PC-9 (cell line): Measurements from ENCODE around the gene CMKLR1. TPM values are rescaled to one million over a fixed set of nuclear protein-coding genes. Genes with fewer than 3 reads are reported as not detected.

Experiments
- BruUV-seq: library from RNA; stranded (reverse); fragments of 400-500 nt; replicated peaks from 2 replicates; lab custom pipeline; 2021; lab: Mats Ljungman, UMichigan
- CTCF ChIA-PET: fragments of 300-600 bp; sonication (Branson Sonifier 250); formaldehyde crosslinking; loops from one replicate; lab custom pipeline; 2022; ENCODE audit warnings: antibody characterized with exemption; lab: Charles Lee
- POLR2A ChIA-PET: fragments of 300-600 bp; sonication (Branson Sonifier 250); formaldehyde crosslinking; loops from one replicate; lab custom pipeline; 2022; ENCODE audit warnings: antibody characterized with exemption; ENCODE audit not compliant: unreplicated experiment; lab: Charles Lee
- DNase-seq, 2 experiments: peaks; one replicate each; pipeline versions ENCODE4 v3.0.0 to v3.0.0-alpha.2; 2015 to 2022; ENCODE audit warnings: mixed read lengths in 1 of 2
- H2AFZ ChIP-seq: fragments of 200-600 bp; sonication (generic); 2 replicates; pipeline ENCODE4 v1.8.1; 2017; ENCODE audit warnings: antibody characterized with exemption
- H3F3A ChIP-seq: fragments of 200-600 bp; sonication (generic); 2 replicates; pipeline ENCODE4 v1.8.1; 2017; ENCODE audit warnings: antibody characterized with exemption, mild to moderate bottlenecking, low read depth; ENCODE audit not compliant: insufficient read depth
- H3K27ac ChIP-seq: fragments of 200-600 bp; sonication (generic); 2 replicates; pipeline ENCODE4 v1.6.1; 2016; ENCODE audit warnings: mixed run types
- H3K27me3 ChIP-seq: fragments of 200-600 bp; sonication (generic); 2 replicates; pipeline ENCODE4 v1.6.1; 2016; ENCODE audit warnings: low read depth, mixed run types; ENCODE audit not compliant: insufficient read depth
- H3K36me3 ChIP-seq: fragments of 200-600 bp; sonication (generic); 2 replicates; pipeline ENCODE4 v1.6.1; 2016; ENCODE audit warnings: low read depth, mixed run types
- H3K4me1 ChIP-seq: fragments of 200-600 bp; sonication (generic); replicated peaks from 2 replicates; pipeline ENCODE4 v1.6.1; 2016; ENCODE audit warnings: mixed run types; ENCODE audit not compliant: insufficient read depth
- H3K4me2 ChIP-seq: fragments of 200-600 bp; sonication (generic); 2 replicates; pipeline ENCODE4 v1.6.1; 2017; ENCODE audit warnings: mixed run types
- H3K4me3 ChIP-seq: fragments of 200-600 bp; sonication (generic); 2 replicates; pipeline ENCODE4 v1.6.1; 2016; ENCODE audit warnings: mixed run types
- H3K79me2 ChIP-seq: fragments of 200-600 bp; sonication (generic); 2 replicates; pipeline ENCODE4 v1.6.1; 2017; ENCODE audit warnings: low read depth, mixed run types
- H3K9me2 ChIP-seq: fragments of 200-600 bp; sonication (generic); 2 replicates; pipeline ENCODE4 v1.8.1; 2017; ENCODE audit warnings: mild to moderate bottlenecking; ENCODE audit not compliant: insufficient read depth
- H3K9me3 ChIP-seq: fragments of 200-600 bp; sonication (generic); 2 replicates; pipeline ENCODE4 v1.8.1; 2016; ENCODE audit warnings: low read depth; ENCODE audit not compliant: insufficient read depth
- H4K20me1 ChIP-seq: fragments of 200-600 bp; sonication (generic); 2 replicates; pipeline ENCODE4 v1.8.1; 2017; ENCODE audit not compliant: insufficient read depth
- EZH2 ChIP-seq: fragments of 200-600 bp; sonication (generic); IDR thresholded peaks from 2 replicates; pipeline ENCODE4 v1.8.0; 2017; ENCODE audit warnings: antibody characterized with exemption, low read depth
- intact Hi-C: fragments of 100-400 bp; cut with micrococcal nuclease; formaldehyde crosslinking; loops from one replicate; pipeline ENCODE4 v1.10.0; 2022; ENCODE audit not compliant: unreplicated experiment
- total RNA-seq: library from RNA; stranded (reverse); gene quantifications from 2 replicates; pipeline ENCODE4 v1.2.3, GENCODE V29; 2021
- TF ChIP-seq, protein P1 (sequence below): fragments of 200-600 bp; sonication (generic); conservative IDR thresholded peaks from 2 replicates; pipeline ENCODE4 v1.6.1; 2017; ENCODE audit warnings: mixed run types, antibody characterized with exemption, mild to moderate bottlenecking, moderate library complexity

Gene CMKLR1
- total RNA-seq, 1 experiment from 2014 or later = not detected

DNA sequence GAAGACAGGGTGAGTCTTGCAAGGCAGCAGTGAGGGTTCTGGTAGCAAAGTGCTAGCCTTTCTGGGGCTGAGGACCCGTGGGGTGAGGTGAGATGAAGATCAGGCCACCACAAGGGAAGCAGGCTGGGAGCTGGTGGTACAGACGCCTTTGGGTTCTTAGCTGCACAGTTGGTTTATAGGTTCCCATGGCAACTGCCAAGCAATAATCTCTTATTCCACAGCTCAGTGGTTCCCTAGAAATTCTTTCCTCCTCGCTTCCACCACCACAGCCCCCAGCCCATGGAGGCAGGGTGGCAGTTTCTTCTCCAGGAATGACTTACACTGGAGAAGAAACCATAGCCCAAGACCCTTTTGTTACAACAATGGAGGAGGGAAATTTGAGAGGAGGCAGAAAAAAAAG is 82.1 kb downstream of the CMKLR1 start:
- POLR2A ChIA-PET = no interaction called here
- Histone ChIP-seq H3F3A (no peaks in the 10 kb centered on the region), H3K4me3 (no peak overlapping the region), H3K79me2 (no peaks in the 10 kb centered on the region), H3K9me3 (no peaks in the 10 kb centered on the region), H3K4me2 (no peak overlapping the region), H3K9me2 (no peaks in the 10 kb centered on the region), H3K27ac (no peak overlapping the region), H3K27me3 (peaks cover 27% of the 10 kb centered on the region), H4K20me1 (no peaks in the 10 kb centered on the region; the same call in 1 of the 2 replicates), H3K4me1 (no peaks in the 10 kb centered on the region), H3K36me3 (no peaks in the 10 kb centered on the region), H2AFZ (no peak overlapping the region)
- TF ChIP-seq EZH2 = no peak
- TF ChIP-seq, protein P1, sequence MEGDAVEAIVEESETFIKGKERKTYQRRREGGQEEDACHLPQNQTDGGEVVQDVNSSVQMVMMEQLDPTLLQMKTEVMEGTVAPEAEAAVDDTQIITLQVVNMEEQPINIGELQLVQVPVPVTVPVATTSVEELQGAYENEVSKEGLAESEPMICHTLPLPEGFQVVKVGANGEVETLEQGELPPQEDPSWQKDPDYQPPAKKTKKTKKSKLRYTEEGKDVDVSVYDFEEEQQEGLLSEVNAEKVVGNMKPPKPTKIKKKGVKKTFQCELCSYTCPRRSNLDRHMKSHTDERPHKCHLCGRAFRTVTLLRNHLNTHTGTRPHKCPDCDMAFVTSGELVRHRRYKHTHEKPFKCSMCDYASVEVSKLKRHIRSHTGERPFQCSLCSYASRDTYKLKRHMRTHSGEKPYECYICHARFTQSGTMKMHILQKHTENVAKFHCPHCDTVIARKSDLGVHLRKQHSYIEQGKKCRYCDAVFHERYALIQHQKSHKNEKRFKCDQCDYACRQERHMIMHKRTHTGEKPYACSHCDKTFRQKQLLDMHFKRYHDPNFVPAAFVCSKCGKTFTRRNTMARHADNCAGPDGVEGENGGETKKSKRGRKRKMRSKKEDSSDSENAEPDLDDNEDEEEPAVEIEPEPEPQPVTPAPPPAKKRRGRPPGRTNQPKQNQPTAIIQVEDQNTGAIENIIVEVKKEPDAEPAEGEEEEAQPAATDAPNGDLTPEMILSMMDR = no peak
- CTCF ChIA-PET = no interaction called here
- no TSS peak for BruUV-seq
- intact Hi-C loops = no loop called here
- DNase-seq = no peak

- Histone ChIP-seq H3F3A (no peaks in the 10 kb centered on the region), H3K79me2 (no peaks in the 10 kb centered on the region), H3K36me3 (no peaks in the 10 kb centered on the region), H3K27ac (no peak overlapping the region), H3K9me3 (no peaks in the 10 kb centered on the region), H3K4me3 (no peak overlapping the region), H3K4me1 (no peaks in the 10 kb centered on the region), H2AFZ (no peak overlapping the region), H3K9me2 (no peaks in the 10 kb centered on the region), H3K4me2 (no peak overlapping the region), H4K20me1 (no peaks in the 10 kb centered on the region; the same call in 1 of the 2 replicates), H3K27me3 (peaks cover 34% of the 10 kb centered on the region)
- no peak for DNase-seq
- ChIA-PET POLR2A (no interaction called here), CTCF (no interaction called here)
- TF ChIP-seq EZH2 = no peak
- TF ChIP-seq, protein P1 = no peak
- intact Hi-C loops = no loop called here
- no TSS peak for BruUV-seq
These were observed 83.9 kb downstream of the CMKLR1 start for GRCh38 chr12:108255252-108255602.

DNA sequence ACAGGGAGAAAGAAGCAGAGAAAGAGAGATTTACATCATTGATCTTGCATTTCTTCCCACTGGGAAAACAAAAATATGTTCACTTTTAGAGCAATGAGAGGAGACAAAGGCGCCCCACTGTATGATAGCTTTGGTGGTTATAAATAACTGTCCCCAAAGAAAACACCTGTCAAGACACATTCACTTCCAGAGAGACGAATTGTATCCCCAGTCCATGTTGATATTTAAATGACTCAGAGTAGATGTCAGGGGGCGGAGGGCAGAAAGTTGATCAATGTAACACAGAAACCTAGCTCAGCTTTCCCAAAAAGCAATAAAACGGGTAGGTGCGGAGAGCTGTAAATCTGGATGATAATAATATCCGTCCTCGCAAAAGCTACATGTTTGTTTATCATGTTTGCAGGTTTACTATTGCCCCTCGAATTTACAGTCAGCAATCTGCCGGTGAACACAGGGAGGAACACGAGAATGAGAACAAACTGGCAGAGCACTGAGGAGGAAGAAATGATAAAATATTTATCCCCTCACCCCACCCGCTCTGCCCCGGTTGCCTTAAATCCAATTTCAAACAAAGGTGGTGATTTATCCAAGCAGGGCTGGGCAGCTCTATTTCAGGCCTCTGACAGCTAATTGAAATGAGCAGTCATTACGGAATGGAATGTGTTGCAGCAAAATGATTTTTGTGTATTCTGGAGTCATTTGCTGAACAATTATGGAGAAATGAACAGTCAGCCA is 84.4 kb downstream of the CMKLR1 start:
- Histone ChIP-seq H3K79me2 (no peaks in the 10 kb centered on the region), H3K27ac (no peak overlapping the region), H3K4me2 (no peak overlapping the region), H3K4me1 (no peaks in the 10 kb centered on the region), H3K9me3 (no peaks in the 10 kb centered on the region), H3K4me3 (no peak overlapping the region), H3F3A (no peaks in the 10 kb centered on the region), H2AFZ (no peak overlapping the region), H4K20me1 (no peaks in the 10 kb centered on the region; the same call in 1 of the 2 replicates), H3K9me2 (no peaks in the 10 kb centered on the region), H3K27me3 (peaks cover 34% of the 10 kb centered on the region), H3K36me3 (no peaks in the 10 kb centered on the region)
- BruUV-seq = no TSS peak
- ChIA-PET POLR2A (no interaction called here), CTCF (no interaction called here)
- intact Hi-C loops = no loop called here
- DNase-seq = no peak
- no peak for TF ChIP-seq EZH2
- TF ChIP-seq, protein P1 = no peak
